Calu3 (cell line): ENCODE measurements around the gene GPATCH2. TPM values are rescaled to one million over a fixed set of nuclear protein-coding genes. Genes with fewer than 3 reads are reported as not detected.
"Not testable (repeated sequence)": the region's sequence is repeated elsewhere in the genome, so short reads cannot be mapped to it uniquely, and the experiment has no call there.

Experiments
- BruUV-seq: library from RNA; stranded (reverse); fragments of 400-500 nt; replicated peaks from 2 replicates; lab custom pipeline; 2021; lab: Mats Ljungman, UMichigan
- CTCF ChIA-PET: fragments of 300-600 bp; sonication (Branson Sonifier 250); formaldehyde crosslinking; loops from one replicate; lab custom pipeline; 2022; ENCODE audit warnings: antibody characterized with exemption; lab: Charles Lee
- DNase-seq: peaks from one replicate; pipeline ENCODE4 v3.0.0; 2022
- H3K27ac Mint-ChIP-seq: one replicate; pipeline ENCODE4 v1.8.0; 2022; ENCODE audit warnings: mixed read lengths; ENCODE audit not compliant: unreplicated experiment
- H3K27me3 Mint-ChIP-seq: one replicate; pipeline ENCODE4 v1.8.0; 2022; ENCODE audit warnings: mixed read lengths; ENCODE audit not compliant: unreplicated experiment
- H3K36me3 Mint-ChIP-seq: one replicate; pipeline ENCODE4 v1.8.0; 2022; ENCODE audit warnings: mild to moderate bottlenecking, moderate library complexity, mixed read lengths; ENCODE audit not compliant: insufficient read depth, unreplicated experiment
- H3K4me1 Mint-ChIP-seq: one replicate; pipeline ENCODE4 v1.8.0; 2022; ENCODE audit warnings: mild to moderate bottlenecking, low read depth, mixed read lengths; ENCODE audit not compliant: unreplicated experiment
- H3K4me3 Mint-ChIP-seq: one replicate; pipeline ENCODE4 v1.8.0; 2022; ENCODE audit warnings: mild to moderate bottlenecking, low read depth, moderate library complexity, mixed read lengths; ENCODE audit not compliant: unreplicated experiment
- H3K9me3 Mint-ChIP-seq: one replicate; pipeline ENCODE4 v1.8.0; 2022; ENCODE audit warnings: low read depth, mixed read lengths; ENCODE audit not compliant: unreplicated experiment
- CTCF ChIP-seq: fragments of 200-600 bp; IDR thresholded peaks from one replicate; pipeline ENCODE4 v1.8.0; 2022; ENCODE audit warnings: antibody characterized with exemption; ENCODE audit not compliant: unreplicated experiment
- intact Hi-C: fragments of 100-400 bp; cut with micrococcal nuclease; formaldehyde crosslinking; loops from one replicate; pipeline ENCODE4 v1.10.0; 2022; ENCODE audit not compliant: unreplicated experiment
- total RNA-seq: library from RNA; stranded (reverse); gene quantifications from 2 replicates; pipeline ENCODE4 v1.2.3, GENCODE V29; 2022

The GPATCH2 gene
- total RNA-seq, 1 experiment from 2014 or later = 22.4 TPM

DNA sequence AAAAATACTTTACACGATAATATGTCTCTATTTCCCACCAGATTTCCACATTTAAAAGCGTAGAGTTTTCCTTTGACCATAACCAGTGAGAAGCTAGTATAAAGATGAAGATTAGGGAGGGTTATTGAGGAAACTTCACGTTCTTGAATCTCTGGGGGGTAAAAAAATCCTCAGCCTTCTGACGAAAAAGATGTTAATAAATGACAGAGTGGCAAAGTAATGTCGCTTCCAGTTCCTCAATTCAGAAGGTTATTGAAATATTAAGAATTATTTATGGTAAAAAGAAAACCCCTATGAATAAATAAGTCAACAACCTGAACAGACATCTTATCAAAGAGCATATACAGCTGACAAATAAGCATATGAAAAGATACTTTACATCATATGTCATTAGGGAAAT is 241.0 kb downstream of the GPATCH2 start:
- no peak overlapping the region for H3K27ac Mint-ChIP-seq
- DNase-seq = no peak
- no peaks in the 10 kb centered on the region for H3K9me3 Mint-ChIP-seq
- H3K4me1 Mint-ChIP-seq = no peaks in the 10 kb centered on the region
- TF ChIP-seq CTCF = no peak
- intact Hi-C loops = no loop called here
- H3K36me3 Mint-ChIP-seq = no peaks in the 10 kb centered on the region
- H3K27me3 Mint-ChIP-seq = no peaks in the 10 kb centered on the region
- H3K4me3 Mint-ChIP-seq = no peak overlapping the region
- no TSS peak for BruUV-seq
- CTCF ChIA-PET = no interaction called here

DNA sequence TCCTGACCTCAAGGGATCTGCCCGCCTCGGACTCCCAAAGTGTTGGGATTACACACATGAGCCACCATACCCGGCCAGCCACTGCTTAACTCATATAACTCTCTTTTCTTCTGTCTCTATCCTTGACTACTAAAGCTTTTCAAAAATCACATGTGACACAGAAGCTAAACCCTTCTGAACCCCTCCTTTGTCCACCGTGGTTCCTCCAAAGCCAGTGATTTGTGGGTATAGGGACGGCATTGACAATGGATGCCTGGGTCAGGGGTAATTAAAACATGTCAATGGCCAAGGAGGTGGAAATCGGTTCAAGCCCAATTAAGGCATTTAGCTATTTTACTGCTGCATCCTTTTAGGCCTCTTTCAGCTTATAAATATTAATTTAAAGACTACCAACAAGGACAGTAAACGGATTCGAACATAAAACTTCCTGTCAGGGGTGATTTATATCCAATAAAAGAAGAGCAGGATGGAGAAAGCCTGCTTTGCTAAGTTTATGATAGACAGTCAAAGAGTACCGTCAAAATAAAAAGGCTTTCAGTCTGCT is 242.3 kb downstream of the GPATCH2 start:
- no TSS peak for BruUV-seq
- no peak overlapping the region for H3K4me3 Mint-ChIP-seq
- DNase-seq = no peak
- no peaks in the 10 kb centered on the region for H3K4me1 Mint-ChIP-seq
- no peak for TF ChIP-seq CTCF
- no peak overlapping the region for H3K27ac Mint-ChIP-seq
- H3K36me3 Mint-ChIP-seq = no peaks in the 10 kb centered on the region
- H3K9me3 Mint-ChIP-seq = no peaks in the 10 kb centered on the region
- intact Hi-C loops = no loop called here
- no peaks in the 10 kb centered on the region for H3K27me3 Mint-ChIP-seq
- CTCF ChIA-PET = no interaction called here

- BruUV-seq, H3K4me3 Mint-ChIP-seq, CTCF ChIA-PET, H3K27ac Mint-ChIP-seq, intact Hi-C loops, H3K4me1 Mint-ChIP-seq, H3K36me3 Mint-ChIP-seq, H3K27me3 Mint-ChIP-seq, DNase-seq: not testable (repeated sequence)
- H3K9me3 Mint-ChIP-seq = peaks cover 15% of the 10 kb centered on the region
These were observed 249.1 kb downstream of the GPATCH2 start for GRCh38 chr1:217381773-217382172.

DNA sequence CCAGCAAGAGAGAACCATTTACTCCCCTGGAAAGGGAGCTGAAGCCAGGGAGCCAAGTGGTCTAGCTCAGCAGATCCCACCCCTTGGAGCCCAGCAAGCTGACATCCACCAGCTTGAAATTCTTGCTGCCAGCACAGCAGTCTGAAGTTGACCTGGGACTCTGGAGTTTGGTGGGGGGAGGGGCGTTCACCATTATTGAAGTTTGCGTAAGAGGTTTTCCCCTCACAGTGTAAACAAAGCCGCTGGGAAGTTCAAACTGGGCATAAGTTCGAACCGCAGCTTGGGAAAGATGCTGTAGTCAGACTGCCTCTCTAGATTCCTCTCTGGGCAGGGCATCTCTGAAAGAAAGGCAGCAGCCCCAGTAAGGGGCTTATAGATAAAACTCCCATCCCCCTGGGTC is 251.1 kb downstream of the GPATCH2 start:
- H3K36me3 Mint-ChIP-seq, H3K4me1 Mint-ChIP-seq, H3K27me3 Mint-ChIP-seq, DNase-seq, intact Hi-C loops, BruUV-seq, H3K4me3 Mint-ChIP-seq, H3K27ac Mint-ChIP-seq: not testable (repeated sequence)
- CTCF ChIA-PET = interaction anchor here (0.6 kb wide), 1 partner anchor 17 kb away, joined by 3 read pairs; no protein-coding TSS in a partner anchor
- peaks cover 17% of the 10 kb centered on the region for H3K9me3 Mint-ChIP-seq

GRCh38 chr1:217379336-217379735 is 251.6 kb downstream of the GPATCH2 start:
- DNase-seq = no peak
- Mint-ChIP-seq H3K9me3 (peaks cover 17% of the 10 kb centered on the region), H3K36me3 (no peaks in the 10 kb centered on the region), H3K4me1 (no peaks in the 10 kb centered on the region), H3K27ac (no peak overlapping the region), H3K4me3 (no peak overlapping the region), H3K27me3 (no peaks in the 10 kb centered on the region)
- no peak for TF ChIP-seq CTCF
- intact Hi-C loops = no loop called here
- CTCF ChIA-PET = interaction anchor here (0.6 kb wide), 1 partner anchor 16 kb away, joined by 3 read pairs; no protein-coding TSS in a partner anchor
- BruUV-seq = no TSS peak

Other genes with a start within 250 kb of the GPATCH2 start
- 2.6 and 3.0 TPM in 2 replicates for gene SPATA17, start 254 bp upstream of the GPATCH2 start, total RNA-seq